Body of pancreas (tissue), 4 donors: Measurements from ENCODE around the gene COL15A1.

Source experiments
- CTCF ChIP-seq, 7 experiments: fragments of 450-650 bp in 4 of 7; fragments of 200-600 bp in 3 of 7; sonication (generic) in 3 of 7; IDR thresholded peaks; one replicate each; pipeline ENCODE4 v1.5.1; 2016 to 2019; ENCODE audit warnings: antibody characterized with exemption in 7 of 7
- POLR2A ChIP-seq, 3 donors: fragments of 450-650 bp; IDR thresholded peaks; one replicate each; pipeline ENCODE4 v1.6.1; 2016; ENCODE audit warnings: antibody characterized with exemption in 3 of 3, mild to moderate bottlenecking in 2 of 3

DNA sequence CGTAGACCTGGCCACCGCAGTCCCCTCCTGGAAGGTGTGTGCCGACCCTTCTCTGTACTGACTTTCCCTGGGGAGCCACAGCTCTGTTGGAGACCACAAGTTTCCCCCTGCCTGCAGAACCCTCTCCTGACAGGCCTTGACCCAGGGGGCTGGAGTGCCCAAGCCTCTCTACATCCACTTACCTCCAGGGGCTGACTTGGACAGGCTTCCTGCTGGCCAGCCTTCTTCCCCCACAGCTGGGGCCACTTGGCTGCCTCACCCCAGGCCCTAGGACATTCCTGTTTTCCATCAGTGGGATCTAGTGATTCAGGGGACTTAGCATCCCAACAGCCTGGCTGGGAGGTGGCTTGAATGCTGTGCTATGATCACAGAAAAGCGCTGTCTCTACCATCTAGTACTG lies 23.6 kb downstream of the COL15A1 start:
- TF ChIP-seq CTCF (IDR thresholded peaks at IDR 0.05) (no peak), POLR2A (IDR thresholded peaks at IDR 0.05) (no peak)
